Common myeloid progenitor, CD34-positive (primary cell): Measurements from ENCODE around the gene NECTIN1.

Experiments used
- CTCF ChIA-PET: fragments of 350-600 bp; sonication (Branson Sonifier 250); formaldehyde crosslinking; loops from one replicate; lab custom pipeline; 2021; ENCODE audit warnings: antibody characterized with exemption; lab: Charles Lee
- POLR2A ChIA-PET: fragments of 350-600 bp; sonication (Branson Sonifier 250); formaldehyde crosslinking; loops from one replicate; lab custom pipeline; 2021; ENCODE audit warnings: antibody characterized with exemption; lab: Charles Lee
- DNase-seq, 3 donors: peaks; one replicate each; pipeline versions ENCODE4 v3.0.0 to v3.0.0-alpha.2; 2013
- H3K27ac ChIP-seq, 2 experiments: 1 replicate in 1 of 2; 2 replicates in 1 of 2; pipeline ENCODE4 v1.7.0; 2013; ENCODE audit warnings: inconsistent platforms in 2 of 2, low read length in 2 of 2, mild to moderate bottlenecking in 2 of 2, low read depth in 1 of 2, moderate library complexity in 1 of 2; ENCODE audit not compliant: severe bottlenecking in 2 of 2, insufficient read depth in 1 of 2, poor library complexity in 1 of 2
- H3K27me3 ChIP-seq, 5 experiments: replicated peaks in 2 of 5; 1 replicate in 3 of 5; 2 replicates in 2 of 5; pipeline versions ENCODE4 v1.6.1 to v1.7.0; 2013; ENCODE audit warnings: low read length in 4 of 5, mild to moderate bottlenecking in 2 of 5, moderate library complexity in 2 of 5, inconsistent platforms in 1 of 5; ENCODE audit not compliant: insufficient read depth in 5 of 5, control insufficient read depth in 4 of 5
- H3K36me3 ChIP-seq, 4 experiments: 1 replicate in 2 of 4; 2 replicates in 2 of 4; pipeline versions ENCODE4 v1.6.1 to v1.7.0; 2013; ENCODE audit warnings: low read length in 3 of 4, control low read depth in 1 of 4, mild to moderate bottlenecking in 1 of 4; ENCODE audit not compliant: control insufficient read depth in 4 of 4, insufficient read depth in 4 of 4
- H3K4me1 ChIP-seq, 4 experiments: 1 replicate in 3 of 4; 2 replicates in 1 of 4; pipeline versions ENCODE4 v1.6.1 to v1.7.1; 2013; ENCODE audit warnings: low read length in 3 of 4, mild to moderate bottlenecking in 3 of 4, control low read depth in 1 of 4, inconsistent platforms in 1 of 4, moderate library complexity in 1 of 4; ENCODE audit not compliant: control insufficient read depth in 4 of 4, insufficient read depth in 4 of 4; ENCODE audit errors: control extremely low read depth in 1 of 4
- H3K4me3 ChIP-seq, 7 experiments: 1 replicate in 4 of 7; 2 replicates in 3 of 7; pipeline versions ENCODE4 v1.5.1 to v1.7.0; 2013; ENCODE audit warnings: mild to moderate bottlenecking in 7 of 7, low read length in 6 of 7, moderate library complexity in 6 of 7, inconsistent platforms in 2 of 7, low read depth in 2 of 7, control low read depth in 1 of 7; ENCODE audit not compliant: insufficient read depth in 4 of 7, control insufficient read depth in 1 of 7; ENCODE audit errors: extremely low read depth in 1 of 7
- H3K9me3 ChIP-seq, 5 experiments: 1 replicate in 4 of 5; 2 replicates in 1 of 5; pipeline versions ENCODE4 v1.6.1 to v1.7.1; 2013; ENCODE audit warnings: low read length in 4 of 5, mild to moderate bottlenecking in 2 of 5, inconsistent platforms in 1 of 5, low read depth in 1 of 5, moderate library complexity in 1 of 5; ENCODE audit not compliant: control insufficient read depth in 4 of 5, insufficient read depth in 2 of 5; ENCODE audit errors: control extremely low read depth in 1 of 5
- WGBS: methylation state at CpG from one replicate; pipeline ENCODE4 v1.1.5; 2013; ENCODE audit not compliant: insufficient coverage; 5-methylcytosine and 5-hydroxymethylcytosine counted together

Gene NECTIN1

DNA sequence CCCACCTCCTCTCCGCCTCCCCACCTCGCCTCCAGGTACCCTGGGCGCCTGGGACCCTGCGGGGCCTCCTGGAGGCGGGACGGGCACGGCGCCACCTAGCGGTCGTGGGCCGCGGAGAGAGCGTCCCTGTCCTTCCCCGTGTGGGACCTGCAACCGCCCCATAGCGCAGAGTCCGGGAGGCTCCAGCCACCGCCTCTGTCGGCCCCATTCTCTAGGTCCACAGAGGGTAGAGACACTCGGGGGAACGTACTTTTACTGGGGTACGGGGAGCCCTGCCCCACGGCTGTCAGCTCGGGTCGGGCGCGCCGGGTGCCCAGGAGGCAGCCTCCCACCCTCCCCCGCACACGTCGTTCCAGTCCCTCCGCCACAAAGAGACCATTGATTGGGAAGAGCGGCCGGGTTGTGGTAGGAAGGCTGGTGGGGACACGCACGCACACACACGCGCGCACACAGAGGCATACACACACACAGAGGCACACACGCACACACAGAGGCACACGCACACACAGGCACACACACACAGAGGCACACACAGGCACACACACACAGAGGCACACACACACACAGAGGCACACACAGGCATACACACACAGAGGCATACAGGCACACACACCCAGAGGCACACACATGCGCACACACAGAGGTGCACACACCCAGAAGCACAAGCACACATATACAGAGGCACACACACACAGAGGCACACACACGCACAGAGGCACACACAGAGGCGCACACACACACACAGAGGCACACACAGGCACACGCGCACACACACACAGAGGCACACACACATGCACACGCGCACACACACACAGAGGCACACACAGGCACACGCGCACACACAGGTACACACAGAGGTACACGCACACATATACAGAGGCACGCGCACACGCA is 12.6 kb upstream of the NECTIN1 start:
- Histone ChIP-seq H3K27ac (no peak overlapping the region), H3K4me3 (peak overlapping the region in 2 of 7 experiments; percentile 23 to 58), H3K9me3 (no peaks in the 10 kb centered on the region), H3K36me3 (no peaks in the 10 kb centered on the region), H3K4me1 (peaks cover 0 to 18% (median 8%) of the 10 kb centered on the region in 4 experiments), H3K27me3 (peaks cover 0 to 31% (median 19%) of the 10 kb centered on the region in 5 experiments)
- 10% methylated on average over 37 of the region's 54 CpGs for WGBS
- DNase-seq, result peak in 2 of 3 donors; percentile 54 to 56
- CTCF ChIA-PET, result interaction anchor here (0.7 to 1.5 kb wide), 3 partner anchors 11 to 78 kb away, joined by 3 to 5 read pairs (median 3); no protein-coding TSS in a partner anchor
- POLR2A ChIA-PET, result no interaction called here

DNA sequence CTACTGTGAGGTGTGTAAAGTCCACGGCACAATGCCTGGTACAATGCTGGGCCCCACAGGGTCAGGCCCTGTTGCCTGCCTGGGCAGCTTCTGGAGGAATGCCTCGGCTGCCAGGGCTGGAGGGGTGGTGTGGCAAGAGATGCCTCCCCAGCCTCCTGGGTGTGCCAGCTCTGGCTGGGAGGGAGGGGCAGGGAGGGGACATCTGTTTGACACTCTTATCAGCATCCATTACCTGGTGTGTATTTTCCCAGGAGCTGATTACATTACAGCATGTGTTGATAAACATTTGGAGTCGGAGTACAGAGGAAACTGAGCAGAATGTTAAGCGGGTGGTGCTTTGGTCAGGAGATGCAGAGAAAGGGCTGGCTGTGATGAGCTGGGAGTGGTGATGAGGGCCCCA is 11.0 kb upstream of the NECTIN1 start:
- CTCF ChIA-PET, result interaction anchor here (0.7 to 1.9 kb wide), 7 partner anchors 9 to 57 kb away, joined by 3 to 5 read pairs (median 3); no protein-coding TSS in a partner anchor
- peaks cover 0 to 31% (median 21%) of the 10 kb centered on the region in 5 experiments for H3K27me3 ChIP-seq
- POLR2A ChIA-PET, result no interaction called here

DNA sequence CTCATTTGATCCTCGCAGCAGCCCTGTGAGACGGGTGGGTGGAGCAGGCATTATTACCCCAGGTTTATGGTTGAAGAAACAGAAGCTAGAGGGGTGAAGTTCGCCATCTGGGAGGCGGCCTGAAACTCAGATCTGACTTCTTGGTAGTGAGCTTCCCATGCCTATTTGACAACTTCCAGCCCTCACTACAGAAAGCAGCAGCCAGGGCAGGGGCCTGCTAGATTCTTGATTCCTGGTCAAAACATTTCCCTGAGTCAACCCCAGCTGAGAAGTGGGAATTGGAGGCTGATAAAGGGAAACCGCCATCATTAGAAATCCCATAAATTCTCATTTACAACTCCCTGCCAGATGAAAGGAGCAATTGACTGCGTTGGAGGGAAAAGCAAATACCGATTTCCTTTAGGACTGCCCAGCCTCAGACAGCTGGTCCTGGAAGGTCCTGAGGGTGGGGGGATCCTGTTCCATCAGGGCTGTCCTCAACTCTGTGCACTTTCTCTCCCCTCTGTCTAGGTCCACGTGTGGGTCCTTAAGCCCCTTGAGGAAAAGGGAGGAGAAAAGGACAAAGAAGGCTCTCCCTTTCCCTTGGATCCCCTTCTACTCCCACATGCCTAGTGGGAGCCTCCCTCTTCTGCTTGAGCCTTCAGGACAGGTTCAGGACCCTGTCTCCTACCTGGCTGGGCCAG is 10.2 kb upstream of the NECTIN1 start:
- ChIA-PET CTCF (interaction anchor here (0.7 to 1.9 kb wide), 5 partner anchors 8 to 56 kb away, joined by 3 to 13 read pairs (median 5); partner anchors contain the start of gene NECTIN1), POLR2A (interaction anchor here (0.7 kb wide), 1 partner anchor 950 kb away, joined by 4 read pairs; no protein-coding TSS in a partner anchor)
- H3K9me3 ChIP-seq, result no peaks in the 10 kb centered on the region
- no peak overlapping the region for H3K27ac ChIP-seq
- H3K27me3 ChIP-seq, result peaks cover 0 to 30% (median 25%) of the 10 kb centered on the region in 5 experiments
- H3K36me3 ChIP-seq, result no peaks in the 10 kb centered on the region
- no peak for DNase-seq
- 85% methylated on average over 7 of the region's 8 CpGs for WGBS
- no peak overlapping the region for H3K4me3 ChIP-seq
- H3K4me1 ChIP-seq, result peaks cover 0 to 18% (median 8%) of the 10 kb centered on the region in 4 experiments

More for the DNA sequence above, 11.0 kb upstream of the NECTIN1 start:
- WGBS, result 50% methylated on average over 1 of the region's 4 CpGs
- no peaks in the 10 kb centered on the region for H3K36me3 ChIP-seq
- H3K9me3 ChIP-seq, result no peaks in the 10 kb centered on the region
- peaks cover 0 to 18% (median 8%) of the 10 kb centered on the region in 4 experiments for H3K4me1 ChIP-seq
- no peak overlapping the region for H3K27ac ChIP-seq
- DNase-seq, result no peak
- H3K4me3 ChIP-seq, result no peak overlapping the region

DNA sequence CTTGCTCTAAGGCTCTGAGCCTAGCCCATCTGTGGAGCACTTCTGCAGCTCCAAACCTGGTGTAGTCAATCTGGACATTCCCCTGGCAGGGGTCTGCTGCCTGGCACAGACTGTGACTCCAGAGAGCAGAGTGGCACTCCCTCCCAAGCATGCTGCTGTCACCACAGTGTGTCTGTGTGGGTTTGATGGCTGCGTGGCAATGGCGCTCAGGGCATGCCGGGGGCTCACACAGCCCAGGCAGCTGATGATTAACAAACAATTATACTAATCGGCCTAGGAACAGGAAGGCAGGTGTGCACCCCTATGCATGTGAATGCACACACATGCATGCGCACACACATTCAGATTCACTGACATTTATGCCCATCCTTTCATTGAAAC is 9.0 kb upstream of the NECTIN1 start:
- H3K9me3 ChIP-seq, result no peaks in the 10 kb centered on the region

DNA sequence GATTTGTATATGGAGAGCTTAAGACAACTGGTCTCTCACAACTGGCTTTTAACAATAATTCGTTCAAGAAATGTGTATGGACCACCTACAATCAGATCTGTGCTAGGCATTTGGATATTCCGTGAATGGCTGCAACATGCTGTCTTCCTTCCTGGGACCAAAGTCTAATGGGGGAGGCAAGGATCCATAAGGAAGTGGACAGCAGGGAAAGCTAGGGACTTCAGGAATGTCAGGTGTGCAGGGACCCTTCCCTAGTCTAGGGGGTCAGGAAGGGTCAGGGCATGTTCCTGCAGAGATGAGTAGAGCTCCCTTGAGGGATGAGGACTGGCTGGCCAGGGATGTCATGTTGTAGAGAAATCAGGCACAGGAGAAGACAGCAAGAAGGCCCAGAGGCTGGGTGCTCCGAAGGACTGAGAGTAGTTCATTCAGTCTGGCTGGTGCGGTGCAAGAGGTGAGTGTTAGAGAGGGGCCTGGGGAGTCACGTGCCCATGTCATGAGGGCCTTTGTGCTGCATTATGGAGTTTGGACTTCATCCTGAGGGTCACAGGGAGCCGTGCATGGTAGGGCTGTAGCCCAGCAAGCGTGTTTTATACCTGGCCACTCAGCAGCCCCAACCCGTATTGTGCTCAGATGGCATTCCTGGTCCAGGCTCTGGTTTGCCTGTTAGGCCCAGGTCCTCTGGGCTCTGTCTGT is 8.5 kb upstream of the NECTIN1 start:
- H3K27me3 ChIP-seq, result peaks cover 0 to 20% (median 17%) of the 10 kb centered on the region in 5 experiments
- no peaks in the 10 kb centered on the region for H3K36me3 ChIP-seq
- DNase-seq, result no peak
- CTCF ChIA-PET, result interaction anchor here (0.9 to 1.6 kb wide), 3 partner anchors 10 to 64 kb away, joined by 3 read pairs; no protein-coding TSS in a partner anchor
- no peak overlapping the region for H3K27ac ChIP-seq
- peaks cover 0 to under 1% (median 0%) of the 10 kb centered on the region in 5 experiments for H3K9me3 ChIP-seq
- H3K4me1 ChIP-seq, result peaks cover 0 to 14% (median 5%) of the 10 kb centered on the region in 4 experiments
- H3K4me3 ChIP-seq, result no peak overlapping the region
- WGBS, result 98% methylated on average over 6 of the region's 8 CpGs
- POLR2A ChIA-PET, result no interaction called here

More for the DNA sequence above, 9.0 kb upstream of the NECTIN1 start:
- H3K27me3 ChIP-seq, result peaks cover 0 to 21% (median 20%) of the 10 kb centered on the region in 5 experiments
- no peak overlapping the region for H3K27ac ChIP-seq
- H3K36me3 ChIP-seq, result no peaks in the 10 kb centered on the region
- ChIA-PET POLR2A (no interaction called here), CTCF (interaction anchor here (1.6 kb wide), 1 partner anchor 9 kb away, joined by 13 read pairs; the partner anchor contains the start of gene NECTIN1)
- H3K4me1 ChIP-seq, result peaks cover 0 to 18% (median 8%) of the 10 kb centered on the region in 4 experiments
- 100% methylated on average over 2 of the region's 5 CpGs for WGBS
- DNase-seq, result no peak
- no peak overlapping the region for H3K4me3 ChIP-seq

DNA sequence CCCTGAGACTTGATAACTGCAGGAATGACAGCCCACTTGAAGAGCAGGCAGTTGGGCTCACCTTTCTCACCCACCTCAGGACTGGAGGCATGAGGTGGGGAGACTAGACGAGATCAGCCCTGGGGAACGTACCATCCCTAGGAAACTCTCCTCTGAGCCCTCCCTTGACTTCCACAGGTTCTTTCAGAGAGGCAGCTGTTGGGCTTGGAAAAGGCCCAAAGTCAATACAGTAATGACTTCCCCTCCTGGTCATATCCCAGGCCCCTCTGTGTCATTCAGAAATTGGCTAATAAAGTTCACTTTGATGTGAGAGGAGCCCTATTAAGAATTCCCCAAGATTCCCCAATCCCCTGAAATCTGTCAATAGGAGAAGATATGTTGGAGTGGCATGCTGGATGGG is 5.8 kb upstream of the NECTIN1 start:
- CTCF ChIA-PET, result interaction anchor here (1.3 to 1.4 kb wide), 2 partner anchors 11 to 59 kb away, joined by 3 read pairs; no protein-coding TSS in a partner anchor
- Histone ChIP-seq H3K27me3 (peaks cover 0 to 24% (median 2%) of the 10 kb centered on the region in 5 experiments), H3K4me3 (no peak overlapping the region), H3K4me1 (peaks cover 3 to 6% (median 4%) of the 10 kb centered on the region in 4 experiments), H3K36me3 (no peaks in the 10 kb centered on the region), H3K9me3 (peaks cover 0 to 4% (median 2%) of the 10 kb centered on the region in 5 experiments), H3K27ac (no peak overlapping the region)
- 89% methylated on average over 2 of the region's 2 CpGs for WGBS
- no peak for DNase-seq
- POLR2A ChIA-PET, result no interaction called here
